Stimulated activated CD8-positive, alpha-beta memory T cell treated with anti-CD3 and anti-CD28 coated beads, Interleukin-15, amount 100 ng/mL, for 24 hours (primary cell): Measurements from ENCODE around the gene EGLN1.

Experiments
- DNase-seq: peaks from one replicate; pipeline ENCODE4 v3.0.0-alpha.2; 2020; ENCODE audit warnings: low read depth

Gene EGLN1

DNA sequence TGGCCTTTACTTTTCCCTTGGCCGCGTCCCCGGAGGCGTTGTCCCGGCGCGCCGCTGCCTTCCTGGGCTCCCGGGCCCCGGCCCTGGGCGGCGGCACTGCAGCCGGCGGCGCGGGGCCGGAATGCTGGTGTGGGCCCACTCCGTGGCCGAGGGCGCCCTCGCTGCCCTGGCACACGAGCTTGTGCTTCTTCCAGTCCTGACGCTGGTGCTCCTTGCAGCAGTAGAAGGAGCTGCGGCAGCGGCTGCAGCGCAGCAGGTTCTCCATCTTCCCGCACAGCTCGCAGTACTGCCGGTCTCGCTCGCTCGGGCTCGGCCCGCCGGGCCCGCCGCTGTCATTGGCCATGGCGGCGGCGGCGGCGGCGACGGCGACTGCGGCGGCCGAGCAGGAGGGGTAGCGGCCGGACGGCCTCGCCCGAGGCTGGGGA lies 529 bp downstream of the EGLN1 start:
- peak; percentile 23 for DNase-seq

DNA sequence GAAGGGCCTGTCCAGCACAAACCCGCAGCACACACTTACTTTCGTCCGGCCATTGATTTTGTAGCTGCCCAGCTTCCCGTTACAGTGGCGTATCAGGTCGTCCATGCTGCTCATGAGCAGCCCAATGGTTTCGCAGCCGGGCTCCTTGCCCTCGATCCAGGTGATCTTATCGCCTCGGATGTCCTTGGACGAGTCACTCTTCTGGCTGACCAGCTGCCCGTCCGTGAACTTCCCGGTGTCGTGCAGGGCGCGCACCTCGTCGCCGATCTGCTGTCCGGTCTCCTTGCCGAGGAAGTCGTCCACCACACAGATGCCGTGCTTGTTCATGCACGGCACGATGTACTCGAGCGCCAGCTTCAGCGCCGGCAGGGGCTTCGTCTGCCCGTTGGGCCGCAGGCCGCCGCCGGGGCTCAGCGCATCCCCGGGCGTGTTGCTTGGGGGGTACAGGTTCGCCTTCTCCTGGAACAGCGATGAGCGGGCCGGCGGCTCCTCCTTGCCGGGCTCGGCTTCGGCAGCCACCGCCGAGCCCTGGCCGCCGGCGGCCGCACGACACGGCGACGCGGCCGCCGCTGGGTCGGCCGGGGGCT lies 1.0 kb downstream of the EGLN1 start:
- DNase-seq = peak; percentile 13

DNA sequence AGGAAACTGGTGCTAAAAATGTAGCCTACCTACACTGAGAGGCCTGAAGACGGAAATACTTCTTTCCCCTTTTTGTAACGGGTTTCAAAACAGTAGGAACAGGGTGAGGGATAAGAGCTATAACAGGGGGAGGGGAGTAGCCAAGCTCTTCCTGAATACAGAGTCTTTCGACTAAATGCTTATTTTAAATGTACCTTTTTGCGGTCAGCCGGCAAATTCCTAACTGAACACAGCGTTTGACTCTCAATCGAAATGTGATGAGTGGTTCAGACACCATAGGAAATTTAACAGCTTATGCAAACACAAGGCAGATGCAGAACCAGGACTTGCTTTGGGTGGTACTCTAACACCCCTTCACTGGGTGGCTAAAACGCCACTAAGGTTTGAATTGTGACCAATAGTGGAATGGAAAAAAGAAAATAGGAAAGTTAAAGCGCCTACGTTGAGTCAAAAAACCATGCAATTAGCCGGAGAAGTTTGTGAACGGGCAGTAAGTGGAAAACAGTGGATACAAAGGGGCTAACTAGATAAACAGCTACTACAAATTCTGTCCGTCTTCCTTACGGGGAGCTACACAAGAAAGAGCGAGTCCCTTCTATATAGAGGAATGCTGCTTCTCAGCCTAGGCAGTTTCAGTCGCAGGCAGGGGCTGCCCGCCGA lies 1.7 kb downstream of the EGLN1 start:
- no peak for DNase-seq

DNA sequence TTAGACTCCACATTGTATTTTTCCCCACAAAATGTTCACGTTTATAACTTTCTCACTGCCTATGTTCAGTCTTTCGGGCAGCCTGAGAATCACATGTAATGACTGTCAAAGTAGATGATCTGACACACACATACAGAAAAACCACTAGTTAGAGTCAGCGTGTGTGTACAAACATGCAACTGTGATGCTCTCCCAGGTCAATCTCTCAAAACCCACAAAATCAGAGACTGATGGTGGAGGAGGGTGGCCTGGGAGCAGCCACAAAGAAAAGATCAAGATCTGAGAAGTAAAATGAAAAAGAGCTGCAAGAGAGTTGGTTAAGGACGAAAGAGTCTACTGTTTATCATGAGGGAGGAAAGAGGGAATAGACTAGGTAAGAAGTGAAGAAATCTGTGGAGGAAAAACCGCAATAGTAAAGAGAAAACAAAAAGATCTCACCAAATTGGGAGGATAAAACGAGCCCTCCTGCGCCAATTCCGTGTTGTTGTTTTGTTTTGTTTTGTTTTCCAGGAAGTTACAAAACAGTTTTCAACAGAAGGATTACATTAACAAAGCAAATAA lies 2.3 kb downstream of the EGLN1 start:
- no peak for DNase-seq

DNA sequence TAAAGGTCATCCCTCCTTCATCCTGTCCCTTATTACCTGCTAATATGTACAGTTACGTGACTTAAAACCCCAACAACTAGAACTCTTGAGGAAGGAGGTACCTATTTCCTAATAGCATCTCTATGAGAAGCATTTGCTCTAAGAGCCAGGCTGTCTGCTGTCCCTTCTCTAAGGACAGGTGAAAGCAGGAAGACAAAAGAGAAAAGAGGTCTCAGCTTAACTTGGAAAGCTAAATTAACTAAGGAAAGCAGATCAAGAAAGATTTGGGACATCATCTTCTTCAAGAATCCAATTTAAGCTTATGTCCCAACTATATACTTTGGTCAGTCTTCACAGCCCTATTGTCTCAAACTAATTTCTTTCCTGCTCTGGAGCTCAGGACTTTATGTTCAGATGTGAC lies 2.9 kb downstream of the EGLN1 start:
- no peak for DNase-seq

DNA sequence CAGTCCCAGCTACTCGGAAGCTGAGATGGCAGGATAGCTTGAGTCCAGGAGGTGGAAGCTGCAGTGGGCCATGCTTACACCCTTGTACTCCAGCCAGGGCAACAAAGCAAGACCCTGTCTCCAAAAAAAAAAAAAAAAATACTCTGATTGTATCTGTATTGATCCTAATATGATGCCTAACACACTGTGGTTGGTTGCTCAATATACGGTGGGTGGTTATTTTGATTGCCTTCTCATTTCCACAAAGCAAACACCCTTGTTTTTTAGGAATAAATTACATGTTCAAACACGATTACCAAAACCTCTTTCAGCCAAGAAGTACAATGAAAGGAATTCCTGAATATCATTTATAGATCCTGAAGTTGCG lies 3.4 kb downstream of the EGLN1 start:
- no peak for DNase-seq

DNA sequence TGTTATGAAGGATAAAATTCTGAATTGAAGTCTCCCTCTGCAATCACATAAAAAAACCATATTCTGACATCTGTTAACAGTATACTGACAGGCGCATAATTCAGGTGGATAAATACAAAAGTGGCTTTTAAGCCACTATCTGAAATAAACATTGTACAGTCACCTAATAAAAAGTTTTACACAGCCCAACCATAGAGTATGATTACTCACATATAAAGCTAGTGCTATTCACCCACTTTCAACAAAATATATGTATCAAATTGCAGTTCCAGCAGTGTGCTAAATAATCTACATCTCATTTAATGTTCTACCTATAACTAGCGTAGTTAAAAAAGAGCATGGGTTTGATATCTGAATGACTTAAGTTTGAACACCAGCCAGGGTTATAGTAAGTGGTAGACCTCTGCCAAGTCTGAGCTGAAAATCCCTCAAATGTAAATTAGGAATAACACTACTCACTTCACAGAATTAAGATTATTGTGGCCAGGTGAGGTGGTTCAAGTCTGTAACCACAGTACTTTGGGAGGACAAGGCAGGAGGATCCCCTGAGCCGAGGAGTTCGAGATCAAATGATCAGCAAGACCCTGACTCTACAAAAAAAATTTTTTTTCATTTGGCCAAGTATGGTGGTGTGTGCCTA lies 3.9 kb downstream of the EGLN1 start:
- DNase-seq = no peak

DNA sequence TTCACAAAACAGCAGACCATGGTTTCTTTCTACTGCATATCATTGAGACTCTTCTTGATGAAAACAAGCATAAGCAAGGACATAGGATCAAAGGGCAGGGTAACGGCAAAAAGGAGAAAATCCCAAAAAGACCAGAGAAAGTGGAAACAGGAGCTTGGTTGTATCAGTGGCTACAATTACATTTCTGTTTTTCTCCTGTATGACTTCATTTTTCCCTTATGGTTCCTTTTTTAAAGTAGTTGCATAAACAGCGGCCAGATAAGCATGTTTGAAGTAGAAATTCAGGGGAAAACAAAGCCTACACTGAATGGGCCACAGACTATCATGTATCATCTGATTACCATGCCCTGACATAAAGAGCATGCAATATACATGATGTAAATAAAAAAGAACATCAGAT lies 4.6 kb downstream of the EGLN1 start:
- no peak for DNase-seq

DNA sequence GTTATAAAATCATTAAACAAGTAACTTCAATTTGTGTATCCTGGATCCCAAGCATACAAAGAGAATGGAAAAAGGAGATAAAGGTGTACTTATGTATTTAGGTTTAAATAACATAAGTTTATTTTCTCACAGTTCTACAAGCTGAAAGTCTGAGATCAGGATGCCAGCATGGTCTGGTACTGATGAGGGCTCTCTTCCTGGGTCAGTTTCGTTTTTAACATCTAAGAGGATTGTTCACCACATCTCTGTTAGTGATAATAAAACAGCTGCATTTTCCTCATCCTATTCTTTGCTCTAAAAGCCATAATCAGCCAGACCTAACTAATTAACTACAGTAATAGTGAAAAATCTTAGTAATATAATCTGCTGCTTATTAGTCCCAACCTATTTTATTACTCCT lies 5.2 kb downstream of the EGLN1 start:
- DNase-seq = no peak

DNA sequence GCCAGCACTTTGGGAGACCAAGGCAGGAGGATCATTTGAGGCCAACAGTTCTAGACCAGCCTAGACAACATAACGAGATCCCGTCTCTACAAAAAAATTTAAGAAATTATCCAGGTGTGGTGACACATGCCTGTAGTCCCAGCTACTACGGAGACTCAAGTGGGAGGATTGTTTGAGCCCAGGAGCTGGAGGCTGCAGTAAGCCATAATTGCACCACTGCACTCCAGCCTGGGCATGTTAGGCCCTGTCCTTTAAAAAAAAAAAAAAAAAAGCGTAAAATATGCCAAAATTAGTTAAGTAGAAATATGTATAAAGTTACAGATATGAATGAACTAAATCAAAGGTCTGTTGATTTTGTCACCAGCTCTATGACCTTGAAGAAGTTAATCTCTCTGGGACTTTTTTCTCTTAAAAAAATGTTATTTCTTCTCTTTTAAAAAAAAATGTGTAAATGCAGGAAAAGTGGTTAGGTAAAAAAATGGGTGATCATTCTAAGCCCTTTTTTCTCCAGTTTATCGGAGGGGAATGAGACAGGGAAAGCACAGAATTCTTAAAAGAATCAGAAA lies 7.0 kb downstream of the EGLN1 start:
- DNase-seq = no peak

DNA sequence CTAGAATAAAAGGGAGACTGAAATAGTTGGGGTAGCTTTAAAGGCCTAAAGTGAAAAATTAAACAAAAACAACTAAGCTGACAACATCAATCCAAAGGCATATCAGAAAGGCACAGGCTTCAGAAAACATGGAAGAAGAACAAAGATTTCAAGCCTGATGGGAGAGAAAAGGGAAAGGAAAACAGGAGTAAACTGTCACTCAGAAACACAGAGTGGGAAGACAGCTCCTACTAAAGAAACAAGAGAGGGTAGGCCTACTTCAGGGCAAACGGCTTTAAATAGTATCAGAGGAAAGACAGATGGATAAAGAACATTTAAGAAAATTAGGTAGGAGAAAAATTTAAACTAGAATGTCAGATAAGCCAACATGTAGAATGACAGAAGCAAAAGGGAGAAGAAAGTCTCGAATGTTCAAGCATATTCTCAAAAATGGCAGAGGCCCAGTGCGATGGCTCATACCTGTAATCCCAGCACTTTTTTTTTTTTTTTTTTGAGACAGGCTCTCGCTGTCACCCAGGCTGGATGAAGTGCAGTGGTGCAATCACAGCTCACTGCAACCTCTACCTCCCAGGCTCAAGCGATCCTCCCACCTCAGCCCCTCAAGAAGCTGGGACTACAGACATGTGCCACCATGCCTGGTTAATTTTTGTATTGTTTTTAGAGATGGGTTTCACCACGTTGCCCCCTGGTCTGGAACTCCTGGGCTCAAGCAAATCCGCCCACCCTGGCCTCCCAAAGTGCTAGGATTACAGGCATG lies 7.6 kb downstream of the EGLN1 start:
- DNase-seq = no peak

DNA sequence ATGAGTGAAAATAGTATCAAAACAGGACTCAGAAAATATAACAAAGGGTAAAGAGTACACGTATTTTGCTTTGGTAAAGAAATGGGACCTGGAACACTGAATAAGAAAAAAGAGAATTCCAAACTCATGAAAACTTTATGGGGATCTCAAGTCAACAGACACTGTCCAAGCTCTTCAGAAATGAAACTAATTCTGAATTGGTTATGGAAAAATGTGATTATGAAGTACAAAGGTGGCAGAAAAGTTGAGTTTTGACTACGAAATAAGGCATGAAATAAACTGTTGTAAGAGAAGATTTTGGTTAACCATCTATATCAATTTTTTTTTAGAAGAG lies 8.4 kb downstream of the EGLN1 start:
- no peak for DNase-seq

DNA sequence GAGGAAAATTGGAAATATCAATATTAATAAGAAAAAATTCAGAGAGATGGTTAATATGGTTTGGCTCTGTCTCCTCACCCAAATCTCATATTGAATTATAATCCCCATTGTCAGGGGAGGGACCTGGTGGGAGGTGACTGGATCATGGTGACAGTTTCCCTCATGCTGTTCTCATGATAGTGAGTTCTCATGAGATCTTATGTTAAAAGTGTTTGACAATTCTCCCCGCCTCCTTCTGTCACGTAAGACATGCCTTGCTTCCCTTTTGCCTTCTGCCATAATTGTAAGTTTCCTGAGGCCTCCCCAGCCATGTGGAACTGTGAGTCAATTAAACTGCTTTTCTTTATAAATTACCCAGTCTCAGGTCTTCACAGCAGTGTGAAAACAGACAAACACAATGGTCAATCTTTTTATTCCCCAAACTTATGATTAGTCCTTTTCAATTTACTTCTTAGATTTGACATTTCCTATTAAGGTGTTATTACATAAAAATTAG lies 11.0 kb downstream of the EGLN1 start:
- no peak for DNase-seq

DNA sequence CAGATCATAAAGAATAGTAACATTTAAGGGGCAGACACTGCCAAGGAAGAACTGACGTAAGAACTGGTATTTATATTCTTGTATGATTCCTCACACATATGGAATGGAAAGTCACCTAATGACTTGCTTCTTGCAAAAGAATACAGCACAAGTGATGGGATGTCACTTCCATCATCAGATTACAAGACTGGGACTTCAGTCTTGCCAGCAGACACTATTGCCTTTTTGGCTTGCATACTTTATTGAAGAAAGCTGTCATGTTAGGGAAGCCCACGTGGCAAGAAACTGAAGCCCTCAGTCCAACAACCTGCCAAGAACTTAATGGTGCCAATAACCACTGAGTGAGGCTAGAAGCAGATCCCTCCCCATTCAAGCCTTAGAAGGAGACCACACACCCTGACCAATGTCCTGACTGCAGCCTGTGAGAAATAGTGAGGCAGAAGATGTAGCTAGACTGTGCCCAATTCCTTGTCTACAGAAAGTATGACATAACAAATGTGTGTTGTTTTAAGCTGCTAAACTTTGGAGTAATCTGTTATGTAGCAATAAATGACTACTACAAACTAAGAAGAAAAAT lies 12.0 kb downstream of the EGLN1 start:
- no peak for DNase-seq

DNA sequence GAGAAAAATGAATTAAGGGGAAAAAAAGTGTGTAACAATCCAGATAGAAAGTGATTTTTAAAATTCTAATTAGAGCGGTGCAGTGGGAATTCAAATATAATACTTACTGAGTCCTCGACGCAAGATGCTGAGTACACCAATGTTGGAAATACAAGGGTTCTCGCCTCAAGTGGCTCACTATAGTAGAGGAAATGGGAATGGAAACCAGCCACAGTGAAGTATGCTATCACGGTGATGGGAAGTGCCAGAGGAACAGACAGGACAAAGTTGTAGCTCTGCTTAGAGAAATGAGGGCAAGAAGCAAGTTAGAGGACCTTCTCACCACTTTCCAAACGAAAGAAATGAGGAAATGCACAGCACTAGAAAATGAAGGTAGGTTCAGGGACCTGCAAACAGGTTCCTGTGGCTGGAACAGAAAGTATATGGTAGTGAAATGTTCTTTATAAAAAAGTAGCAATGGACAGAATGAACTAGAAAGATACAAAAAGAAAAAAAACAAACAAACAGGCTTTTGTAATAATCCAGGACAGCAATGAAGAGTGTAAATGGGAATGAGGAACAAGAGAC lies 13.5 kb downstream of the EGLN1 start:
- no peak for DNase-seq

DNA sequence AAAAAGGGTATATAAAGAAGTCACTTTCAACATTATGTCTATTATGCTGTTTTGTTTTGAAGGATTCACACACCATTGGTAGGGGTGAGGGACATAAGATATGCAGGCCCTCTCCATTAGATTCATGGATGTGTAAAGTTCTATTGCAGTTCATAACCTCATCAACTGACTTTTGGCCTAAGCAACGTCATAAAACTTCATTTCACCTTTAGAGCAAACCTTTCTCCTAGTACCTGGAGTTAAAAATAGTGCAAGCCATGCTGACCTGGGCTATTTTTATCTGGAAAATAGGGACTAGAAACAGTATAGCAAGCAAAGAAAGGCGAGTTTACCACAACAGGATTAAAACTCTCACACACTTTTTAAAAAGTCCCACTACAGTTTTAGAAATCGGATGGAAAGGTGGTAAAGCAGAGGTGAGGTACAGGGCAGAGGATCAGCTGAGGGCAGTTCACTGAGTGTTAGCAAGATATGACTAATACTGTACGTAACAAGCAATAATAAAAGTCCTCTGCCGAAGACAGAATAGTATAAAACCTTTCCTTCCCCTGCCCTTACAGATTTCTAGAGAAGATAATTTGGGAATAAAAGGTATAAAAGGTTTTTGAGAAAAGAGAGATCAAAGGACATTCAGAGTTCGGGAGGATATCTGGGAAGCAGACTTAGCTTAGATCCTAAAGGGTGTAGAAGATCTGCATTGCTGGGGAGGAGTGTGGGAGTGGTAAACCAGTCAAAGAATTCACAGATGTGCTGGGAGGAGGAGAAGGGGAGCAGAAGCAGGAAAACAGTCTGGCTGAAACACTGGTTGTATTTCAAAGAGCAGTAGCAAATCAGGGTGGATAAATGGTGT lies 14.3 kb downstream of the EGLN1 start:
- DNase-seq = no peak

DNA sequence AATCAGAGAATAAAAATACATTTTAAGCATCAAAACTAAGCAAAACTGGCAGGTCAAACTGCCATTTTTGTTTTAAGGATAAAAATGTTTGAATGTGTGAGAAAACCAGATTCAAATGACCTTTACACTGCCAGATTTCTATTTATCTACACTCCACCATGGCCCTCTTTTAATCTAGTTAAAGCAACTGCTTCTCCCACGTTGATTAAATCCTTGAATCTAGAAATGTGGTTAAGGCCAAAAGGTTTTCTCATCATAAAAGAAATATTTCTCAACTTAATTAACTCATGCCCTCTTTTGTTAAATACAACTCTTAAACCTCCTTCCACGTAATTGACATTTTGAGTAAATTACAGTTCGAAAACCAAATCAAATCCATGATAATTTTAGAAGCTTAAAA lies 15.0 kb downstream of the EGLN1 start:
- no peak for DNase-seq

DNA sequence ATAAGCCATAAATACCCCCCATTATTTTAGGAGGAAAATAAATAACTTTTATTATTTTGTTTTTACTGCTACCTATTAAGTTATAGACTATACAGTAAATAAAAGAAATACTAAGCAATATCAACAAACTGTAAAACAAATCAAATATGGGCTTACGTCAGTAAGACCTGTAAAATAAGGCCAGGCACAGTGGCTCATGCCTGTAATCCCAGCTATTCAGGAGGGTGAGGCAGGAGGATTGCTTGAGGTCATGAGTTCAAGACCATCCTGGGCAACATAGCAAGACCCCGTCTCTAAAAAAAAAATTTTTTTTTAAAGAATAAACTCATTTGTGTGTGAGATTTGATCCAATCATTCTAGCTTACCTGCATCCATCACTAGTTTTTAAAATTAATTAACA lies 17.8 kb downstream of the EGLN1 start:
- no peak for DNase-seq

DNA sequence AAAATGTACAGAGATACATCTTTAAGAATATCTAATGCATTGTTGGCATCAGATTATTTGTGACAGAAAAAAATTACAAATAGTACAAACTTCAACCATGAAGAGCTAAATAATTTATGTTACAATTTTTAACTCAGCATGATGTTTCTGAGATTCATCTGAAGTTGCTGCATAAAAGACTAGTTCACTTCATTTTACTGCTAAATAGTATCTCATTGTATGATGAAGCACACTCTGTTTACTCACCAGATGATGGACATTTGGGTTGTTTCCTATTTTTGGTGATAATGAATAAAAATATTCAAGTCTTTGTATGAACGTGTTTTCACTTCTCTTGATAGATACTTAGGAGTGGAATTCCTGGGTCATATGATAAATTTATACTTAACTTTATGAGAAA lies 20.6 kb downstream of the EGLN1 start:
- DNase-seq = no peak

DNA sequence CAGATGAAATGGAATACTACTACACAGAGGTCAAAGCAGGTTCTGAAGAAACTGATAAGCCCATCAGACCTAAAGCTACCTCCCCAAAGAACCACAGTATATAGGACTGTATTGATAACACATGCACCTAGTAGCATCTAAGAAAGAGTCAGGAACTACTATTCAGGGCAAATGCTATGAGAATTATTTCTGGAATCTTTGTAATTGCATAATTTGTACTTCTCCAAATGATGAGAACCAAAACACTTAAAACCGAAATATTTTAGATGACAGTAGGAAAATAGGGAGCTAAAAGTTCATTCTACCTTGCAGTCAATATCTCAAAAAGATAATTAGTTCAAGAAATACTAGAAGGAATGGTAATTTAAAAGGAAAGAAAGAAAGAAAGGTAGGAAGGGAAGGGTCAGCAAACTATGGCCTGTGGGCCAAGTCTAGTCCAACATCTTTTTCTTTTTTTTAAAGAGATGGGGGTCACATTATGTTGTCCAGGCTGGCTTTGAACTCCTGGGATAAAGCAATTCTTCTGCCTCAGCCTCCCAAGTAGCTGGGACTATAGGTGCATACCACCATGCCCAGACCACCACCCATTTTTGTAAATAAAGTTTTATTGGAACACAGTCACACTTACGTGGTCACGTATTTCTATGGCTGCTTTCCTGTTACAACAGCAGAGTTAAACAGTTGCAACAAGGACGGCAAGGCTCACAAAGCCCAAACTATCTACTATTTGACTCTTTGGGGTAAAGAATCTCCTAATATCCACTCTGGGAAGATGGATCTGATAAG lies 24.0 kb downstream of the EGLN1 start:
- DNase-seq = no peak
